K562 (cell line): ENCODE data around the gene DHDH. TPM values are rescaled to one million over a fixed set of nuclear protein-coding genes. Genes with fewer than 3 reads are reported as not detected.

Source experiments
- BCOR ChIP-seq: fragments of 450-650 bp; IDR thresholded peaks from 2 replicates; pipeline ENCODE4 v1.6.1; 2016
- BHLHE40 ChIP-seq: IDR thresholded peaks from 2 replicates; pipeline ENCODE4 v1.6.1; 2011; ENCODE audit warnings: low read length, improper control_type of control experiment
- BRD4 ChIP-seq: fragments of 200-600 bp; sonication (generic); IDR thresholded peaks from 2 replicates; pipeline ENCODE4 v1.6.1; 2017; ENCODE audit warnings: inconsistent platforms
- C11orf30 ChIP-seq: fragments of 450-650 bp; IDR thresholded peaks from 2 replicates; pipeline ENCODE4 v1.6.1; 2016; ENCODE audit warnings: low read depth, mild to moderate bottlenecking
- HDAC6 ChIP-seq: IDR thresholded peaks from 2 replicates; pipeline ENCODE4 v1.6.1; 2012; ENCODE audit warnings: low read depth, mild to moderate bottlenecking, control low read depth, inconsistent platforms, low read length, moderate library complexity
- HMG20A ChIP-seq: fragments of 450-650 bp; formaldehyde crosslinking; conservative IDR thresholded peaks from 2 replicates; pipeline ENCODE4 v1.4.0; 2020; ENCODE audit warnings: mild to moderate bottlenecking, mixed read lengths
- MTA1 ChIP-seq: fragments of 450-650 bp; IDR thresholded peaks from 2 replicates; pipeline ENCODE4 v1.6.1; 2017; ENCODE audit warnings: borderline replicate concordance
- MTA3 ChIP-seq: fragments of 450-650 bp; formaldehyde crosslinking; IDR thresholded peaks from 2 replicates; pipeline ENCODE4 v1.6.1; 2017; ENCODE audit warnings: mild to moderate bottlenecking, borderline replicate concordance
- NCOA1 ChIP-seq: fragments of 450-650 bp; IDR thresholded peaks from 2 replicates; pipeline ENCODE4 v1.6.1; 2016; ENCODE audit warnings: low read depth
- NELFE ChIP-seq: IDR thresholded peaks from 2 replicates; pipeline ENCODE4 v1.6.1; 2011; ENCODE audit warnings: mild to moderate bottlenecking; ENCODE audit not compliant: insufficient read depth, insufficient read length
- NFRKB ChIP-seq: fragments of 450-650 bp; IDR thresholded peaks from 2 replicates; pipeline ENCODE4 v1.6.1; 2016; ENCODE audit warnings: low read depth
- NR2F6 ChIP-seq: fragments of 450-650 bp; formaldehyde crosslinking; IDR thresholded peaks from 2 replicates; pipeline ENCODE4 v1.4.0; 2020; ENCODE audit warnings: mild to moderate bottlenecking
- POLR2AphosphoS5 ChIP-seq: IDR thresholded peaks from 2 replicates; pipeline ENCODE4 v1.6.1; 2011; ENCODE audit warnings: mild to moderate bottlenecking, low read depth, low read length, moderate library complexity; ENCODE audit not compliant: control insufficient read depth, insufficient read depth
- PTTG1 ChIP-seq: fragments of 450-650 bp; IDR thresholded peaks from 2 replicates; pipeline ENCODE4 v1.6.1; 2016; ENCODE audit warnings: low read depth, mild to moderate bottlenecking, missing genetic modification characterization, missing compliant biosample characterization
- RAD21 ChIP-seq, 2 experiments: fragments of 250-450 bp in 1 of 2; fragments of 450-650 bp in 1 of 2; sonication (Bioruptor Pico) in 1 of 2; formaldehyde crosslinking in 1 of 2; IDR thresholded peaks in 1 of 2; conservative IDR thresholded peaks in 1 of 2; 2 replicates each; pipeline versions ENCODE4 v1.4.0 to v1.8.0; 2020 to 2022; ENCODE audit warnings: mild to moderate bottlenecking in 2 of 2, moderate library complexity in 1 of 2
- SETDB1 ChIP-seq: IDR thresholded peaks from one replicate; pipeline ENCODE4 v1.6.1; 2012; ENCODE audit warnings: low read length, control low read depth, inconsistent platforms
- SMARCC2 ChIP-seq: fragments of 450-650 bp; IDR thresholded peaks from 2 replicates; pipeline ENCODE4 v1.6.1; 2017; ENCODE audit warnings: antibody characterized with exemption, moderate library complexity, mild to moderate bottlenecking, low read depth
- TAF1 ChIP-seq: IDR thresholded peaks from 2 replicates; pipeline ENCODE4 v1.6.1; 2011; ENCODE audit warnings: mild to moderate bottlenecking, low read length, moderate library complexity; ENCODE audit not compliant: insufficient read depth, control insufficient read depth, severe bottlenecking; ENCODE audit errors: extremely low read depth
- USF1 ChIP-seq: sonication (generic); formaldehyde crosslinking; IDR thresholded peaks from 2 replicates; pipeline ENCODE4 v1.9.0; 2022; ENCODE audit warnings: mild to moderate bottlenecking, missing genetic modification reagents
- XRCC4 ChIP-seq: IDR thresholded peaks from one replicate; pipeline ENCODE4 v1.6.1; 2011; ENCODE audit not compliant: insufficient read depth, insufficient read length; ENCODE audit errors: extremely low read depth
- ZBED1 ChIP-seq: IDR thresholded peaks from 2 replicates; pipeline ENCODE4 v1.6.1; 2014
- ZC3H4 ChIP-seq: sonication (generic); formaldehyde crosslinking; IDR thresholded peaks from 2 replicates; pipeline ENCODE4 v1.9.0; 2021; ENCODE audit warnings: missing genetic modification reagents, borderline replicate concordance
- ZNF232 ChIP-seq: sonication (generic); formaldehyde crosslinking; IDR thresholded peaks from 2 replicates; pipeline ENCODE4 v1.8.0; 2022; ENCODE audit warnings: mild to moderate bottlenecking, missing genetic modification reagents
- ZNF239 ChIP-seq: fragments of 250-450 bp; sonication (Bioruptor Pico); IDR thresholded peaks from 2 replicates; pipeline ENCODE4 v1.4.0; 2020; ENCODE audit warnings: mild to moderate bottlenecking
- ZNF277 ChIP-seq: fragments of 250-450 bp; sonication (Bioruptor Pico); IDR thresholded peaks from 2 replicates; pipeline ENCODE4 v1.8.0; 2022; ENCODE audit warnings: inconsistent platforms, mild to moderate bottlenecking, moderate library complexity, borderline replicate concordance
- ZNF384 ChIP-seq: IDR thresholded peaks from 2 replicates; pipeline ENCODE4 v1.6.1; 2012; ENCODE audit warnings: low read depth, low read length, improper control_type of control experiment
- ZNF561 ChIP-seq: fragments of 450-650 bp; formaldehyde crosslinking; conservative IDR thresholded peaks from 2 replicates; pipeline ENCODE4 v1.4.0; 2020; ENCODE audit warnings: mild to moderate bottlenecking, moderate library complexity
- ZNF785 ChIP-seq: fragments of 250-450 bp; sonication (Bioruptor Pico); IDR thresholded peaks from 2 replicates; pipeline ENCODE4 v1.4.0; 2020; ENCODE audit warnings: mild to moderate bottlenecking
- ZSCAN32 ChIP-seq: fragments of 450-650 bp; formaldehyde crosslinking; IDR thresholded peaks from 2 replicates; pipeline ENCODE4 v1.4.0; 2020; ENCODE audit warnings: mild to moderate bottlenecking, moderate library complexity
- ZZZ3 ChIP-seq: fragments of 450-650 bp; IDR thresholded peaks from 2 replicates; pipeline ENCODE4 v1.6.1; 2016; ENCODE audit warnings: antibody characterized with exemption, mild to moderate bottlenecking, moderate library complexity
- polyA plus RNA-seq, 8 experiments: library from polyadenylated mRNA; depleted of rRNA in 4 of 8; stranded (reverse) in 5 of 8; unstranded in 3 of 8; fragments of >200 nt; fragmentation: Nextera tagmentation in 2 of 8; fragmentation: Illumina TruSeq in 1 of 8; extraction: Ambion mirVana in 2 of 8; extraction: Trizol in 1 of 8; gene quantifications; 2 replicates each; pipeline versions ENCODE4 v1.2.1 to v1.2.3, GENCODE V29; 2011 to 2014; ENCODE audit warnings: inconsistent platforms in 1 of 8, missing spikeins in 1 of 8
- total RNA-seq, 7 experiments: library from RNA; depleted of rRNA in 6 of 7; stranded (reverse); fragments of >200 nt in 6 of 7; fragmentation: Illumina TruSeq in 2 of 7; extraction: Trizol in 2 of 7; gene quantifications; 2 replicates each; pipeline versions ENCODE4 v1.2.1 to v1.2.3, GENCODE V29; 2011 to 2021; ENCODE audit warnings: low replicate concordance in 1 of 7

DHDH gene
- total and polyA plus RNA-seq, 9 of the 15 experiments (the other 6 are each of a cell fraction or from before 2014, with no cell fraction given) = 0.37 to 1.9 (median 0.87) TPM

- TF ChIP-seq ZNF384 (peak; percentile 53; the same call in 1 of the 2 replicates), SMARCC2 (peak; percentile 87), C11orf30 (peak; percentile 99), HDAC6 (0 out of 2 replicates have a peak, but pooled peaks have one; percentile 38), ZNF239 (CRISPR knock-in tag) (peak; percentile 20; the same call in 1 of the 2 replicates), ZNF785 (no peak), PTTG1 (tag) (peak; percentile 76), BRD4 (peak; percentile 67), HMG20A (CRISPR knock-in tag) (no peak), ZNF277 (CRISPR knock-in tag) (no peak), USF1 (CRISPR knock-in tag) (no peak; the same call in 1 of the 2 replicates), ZSCAN32 (CRISPR knock-in tag) (0 out of 2 replicates have a peak, but pooled peaks have one; percentile 0), ZZZ3 (no peak), SETDB1 (no peak), ZNF561 (no peak; the same call in none of the 2 replicates), RAD21 (CRISPR knock-in tag; conservative IDR thresholded peaks at IDR 0.05 in 1 of 2, IDR thresholded peaks at IDR 0.05 in 1 of 2) (no peak; a peak in 1 of 4 replicates), NFRKB (peak; percentile 91; the same call in 1 of the 2 replicates), ZBED1 (peak; percentile 76; the same call in 1 of the 2 replicates), ZC3H4 (CRISPR knock-in tag) (no peak), NR2F6 (CRISPR knock-in tag) (no peak), XRCC4 (no peak), BHLHE40 (0 out of 2 replicates have a peak, but pooled peaks have one; percentile 37), MTA3 (peak; percentile 92), POLR2AphosphoS5 (peak; percentile 47), NCOA1 (peak; percentile 58), NELFE (no peak), BCOR (0 out of 2 replicates have a peak, but pooled peaks have one; percentile 26), TAF1 (peak; percentile 68), ZNF232 (CRISPR knock-in tag) (no peak), MTA1 (peak; percentile 25; the same call in 1 of the 2 replicates)
Observed at GRCh38 chr19:48963371-48964204, 30.1 kb downstream of the DHDH start (continued).
